ENCODE data around the gene SMIM17.
"Not testable (repeated sequence)": the region's sequence is repeated elsewhere in the genome, so short reads cannot be mapped to it uniquely, and the experiment has no call there.

SMIM17 gene

DNA sequence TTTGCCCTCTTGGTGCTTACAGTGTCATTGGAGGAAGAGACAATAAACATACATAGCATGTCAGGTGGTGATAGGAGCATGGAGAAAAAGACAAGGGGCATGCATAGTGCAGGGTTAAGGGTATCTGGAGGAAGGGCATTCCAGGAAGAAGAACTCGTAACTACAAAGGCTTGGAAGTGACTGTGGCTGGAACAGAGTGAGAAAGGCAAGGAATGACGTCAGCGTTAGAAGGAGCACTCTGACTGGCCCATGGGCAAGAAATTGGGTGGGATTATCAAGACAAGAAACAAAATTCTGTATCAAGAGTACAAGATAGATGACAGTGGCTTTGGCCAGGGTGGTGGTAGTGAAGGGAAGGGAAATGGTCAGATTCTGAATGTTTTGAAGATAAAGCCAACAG lies 11.2 kb downstream of the SMIM17 start:
- in situ Hi-C loops (cut with HindIII; ENCODE audit: low sequenced_read_pairs) = no loop called here

DNA sequence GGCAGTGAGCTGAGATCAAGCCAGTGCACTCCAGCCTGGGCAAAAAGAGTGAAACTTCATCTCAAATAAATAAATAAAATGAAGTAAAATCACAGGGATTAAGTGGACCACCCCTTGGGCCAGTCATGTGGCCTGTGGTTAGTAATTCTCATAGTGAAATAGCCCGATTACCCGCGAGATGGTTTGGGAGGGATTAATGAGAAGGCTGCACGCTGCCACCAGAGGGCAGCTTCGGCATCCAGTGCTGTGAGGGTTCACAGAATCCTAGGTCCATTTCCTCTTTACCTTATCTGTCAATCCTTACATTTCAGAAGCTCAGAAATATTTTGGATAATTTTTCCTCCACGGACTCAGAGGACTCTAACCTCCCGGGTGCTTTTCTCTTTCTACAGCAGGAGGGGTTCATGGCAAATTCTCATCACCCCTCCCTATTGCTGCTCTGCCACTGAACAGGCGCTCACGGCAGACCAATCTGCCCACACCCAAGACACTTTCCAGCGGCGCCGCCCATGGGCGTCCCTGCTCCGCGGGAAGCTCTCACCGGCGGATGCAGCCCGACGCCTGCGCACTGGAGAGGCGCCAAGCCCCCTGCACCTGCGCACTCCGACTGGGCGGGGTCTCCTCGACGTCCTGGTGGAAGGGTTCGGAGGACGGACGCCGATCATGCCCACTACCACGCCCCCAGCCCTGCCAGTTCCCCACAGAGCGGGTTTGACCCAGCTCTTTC lies 17.6 kb downstream of the SMIM17 start:
- in situ Hi-C loops (cut with HindIII; ENCODE audit: low sequenced_read_pairs) = no loop called here

DNA sequence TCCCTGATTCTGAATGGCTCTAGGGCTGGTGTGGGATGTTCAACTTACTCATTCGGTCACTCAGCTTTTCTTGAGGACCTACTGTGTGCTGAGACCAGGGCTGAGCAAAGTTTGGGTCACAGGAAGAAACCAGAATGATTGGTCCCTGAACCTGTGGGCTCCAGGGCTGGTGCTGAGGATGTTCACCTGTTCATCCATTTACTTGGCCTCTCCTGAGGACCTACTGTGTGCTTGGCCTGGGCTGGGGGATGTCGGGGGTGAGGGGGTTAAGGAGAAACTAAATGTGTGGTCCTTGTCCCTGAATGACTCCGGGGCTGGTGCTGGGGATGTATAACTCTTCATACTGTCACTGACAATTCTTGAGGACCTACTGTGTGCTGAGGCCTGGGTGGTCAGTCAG lies 18.3 kb downstream of the SMIM17 start:
- in situ Hi-C loops (cut with HindIII; ENCODE audit: low sequenced_read_pairs) = no loop called here

DNA sequence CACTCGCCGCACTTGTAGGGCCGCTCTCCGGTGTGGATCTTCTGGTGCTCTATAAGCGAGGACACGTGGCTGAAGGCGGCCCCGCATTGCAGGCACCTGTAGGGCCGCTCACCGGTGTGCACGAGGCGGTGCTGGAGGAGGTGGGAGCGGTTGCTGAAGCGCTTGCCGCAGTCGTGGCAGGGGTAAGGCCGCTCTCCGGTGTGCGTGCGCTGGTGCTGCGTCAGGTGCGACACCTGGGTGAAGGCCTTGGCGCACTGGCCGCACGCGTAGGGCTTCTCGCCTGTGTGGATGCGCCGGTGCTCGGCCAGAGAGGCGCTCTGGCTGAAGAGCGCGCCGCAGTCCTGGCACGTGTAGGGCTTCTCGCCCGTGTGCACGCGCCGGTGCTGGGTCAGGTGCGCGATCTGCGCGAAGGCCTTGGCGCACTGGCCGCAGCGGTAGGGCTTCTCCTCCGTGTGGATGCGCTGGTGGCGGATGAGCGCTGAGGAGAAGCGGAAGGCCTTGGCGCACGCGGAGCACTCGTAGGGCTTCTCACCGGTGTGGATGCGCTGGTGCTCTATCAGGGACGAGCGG lies 21.1 kb downstream of the SMIM17 start:
- in situ Hi-C loops (cut with HindIII; ENCODE audit: low sequenced_read_pairs) = no loop called here

DNA sequence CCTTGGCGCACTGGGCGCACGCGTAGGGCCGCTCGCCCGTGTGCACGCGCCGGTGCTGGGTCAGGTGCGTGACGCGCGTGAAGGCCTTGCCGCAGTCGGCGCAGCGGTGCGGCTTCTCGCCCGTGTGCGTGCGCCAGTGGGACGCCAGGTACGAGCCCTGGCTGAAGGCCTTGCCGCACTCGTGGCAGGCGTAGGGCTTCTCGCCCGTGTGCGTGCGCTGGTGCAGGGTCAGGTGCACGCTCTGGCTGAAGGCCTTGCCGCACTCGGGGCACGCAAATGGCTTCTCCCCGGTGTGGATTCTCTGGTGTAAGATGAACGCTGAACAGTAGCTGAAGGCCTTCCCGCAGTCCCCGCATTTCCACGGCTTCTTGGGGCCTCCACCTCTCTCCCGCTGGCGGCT lies 21.6 kb downstream of the SMIM17 start:
- in situ Hi-C loops (cut with HindIII; ENCODE audit: low sequenced_read_pairs) = no loop called here

DNA sequence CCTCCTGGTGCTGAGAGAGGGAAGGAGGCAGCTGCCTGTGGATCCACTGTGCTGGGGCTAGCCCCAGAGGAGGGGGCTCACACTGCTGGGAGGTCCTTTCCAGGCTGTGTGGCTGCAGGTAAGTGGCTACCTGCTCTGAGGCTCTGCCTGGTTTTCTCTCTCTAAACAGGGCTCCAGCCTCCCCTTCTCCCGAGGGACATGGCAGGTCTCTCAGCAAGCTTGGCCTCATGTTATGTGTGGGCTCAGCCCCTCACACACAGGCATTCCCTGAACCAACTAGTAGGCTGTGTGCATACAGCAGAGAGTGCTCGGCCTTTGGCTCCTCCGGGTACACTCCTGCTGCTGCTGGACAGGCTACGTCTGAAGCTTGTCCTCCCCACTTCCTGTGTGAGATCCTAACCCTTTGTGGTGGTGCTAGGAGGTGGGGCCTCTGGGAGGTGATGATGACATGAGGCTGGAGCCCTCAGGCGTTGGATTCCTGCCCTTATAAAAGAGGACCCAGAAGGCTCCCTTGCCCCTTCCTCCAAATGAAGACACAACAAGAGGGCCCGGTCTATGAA lies 24.4 kb downstream of the SMIM17 start:
- in situ Hi-C loops (cut with HindIII; ENCODE audit: low sequenced_read_pairs) = no loop called here

DNA sequence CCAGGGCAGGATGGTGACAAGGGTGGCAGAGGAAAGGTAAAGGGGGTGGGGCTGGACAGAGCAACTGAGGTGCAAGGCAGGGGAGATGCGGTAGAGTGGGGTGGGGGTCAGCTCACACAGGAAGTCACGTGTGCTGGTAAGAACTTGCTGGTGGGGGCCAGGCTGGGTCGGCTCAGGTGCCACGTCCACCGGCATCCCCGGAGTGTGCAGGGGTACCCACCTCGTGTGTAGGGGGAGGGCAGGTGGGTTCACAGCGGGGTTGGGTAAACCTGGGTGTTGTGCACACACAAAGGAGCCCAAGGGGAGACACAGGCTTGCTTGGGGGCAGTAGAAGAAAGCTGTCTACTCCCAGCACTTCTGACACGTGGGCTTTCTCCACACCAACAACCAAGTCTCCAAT lies 25.7 kb downstream of the SMIM17 start:
- in situ Hi-C loops (cut with HindIII; ENCODE audit: low sequenced_read_pairs) = no loop called here

DNA sequence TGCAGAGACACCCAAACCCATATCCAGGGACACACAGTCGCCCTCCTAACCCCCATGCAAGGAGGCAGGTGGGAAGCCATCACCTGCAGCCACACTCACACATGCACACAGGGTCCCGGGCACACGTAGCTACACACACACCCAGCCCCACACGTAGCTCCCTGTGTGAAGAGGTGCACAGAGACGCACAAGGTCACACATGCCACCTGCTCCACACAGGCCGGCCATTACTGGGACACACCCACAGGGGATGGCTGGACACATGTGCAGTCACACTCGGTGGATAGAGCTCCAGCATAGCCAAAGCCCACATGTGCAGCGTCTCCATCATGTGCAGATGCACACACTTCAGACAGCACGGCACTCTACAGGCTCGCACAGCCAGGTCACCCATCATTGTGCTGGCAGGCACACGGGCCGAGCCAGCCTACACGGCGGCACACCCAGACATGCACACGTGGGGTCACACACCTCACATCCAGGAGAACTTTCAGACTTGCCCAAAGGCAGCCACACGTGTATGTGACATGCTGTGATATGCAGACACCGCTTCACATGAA lies 27.5 kb downstream of the SMIM17 start:
- in situ Hi-C loops (cut with HindIII; ENCODE audit: low sequenced_read_pairs) = no loop called here

DNA sequence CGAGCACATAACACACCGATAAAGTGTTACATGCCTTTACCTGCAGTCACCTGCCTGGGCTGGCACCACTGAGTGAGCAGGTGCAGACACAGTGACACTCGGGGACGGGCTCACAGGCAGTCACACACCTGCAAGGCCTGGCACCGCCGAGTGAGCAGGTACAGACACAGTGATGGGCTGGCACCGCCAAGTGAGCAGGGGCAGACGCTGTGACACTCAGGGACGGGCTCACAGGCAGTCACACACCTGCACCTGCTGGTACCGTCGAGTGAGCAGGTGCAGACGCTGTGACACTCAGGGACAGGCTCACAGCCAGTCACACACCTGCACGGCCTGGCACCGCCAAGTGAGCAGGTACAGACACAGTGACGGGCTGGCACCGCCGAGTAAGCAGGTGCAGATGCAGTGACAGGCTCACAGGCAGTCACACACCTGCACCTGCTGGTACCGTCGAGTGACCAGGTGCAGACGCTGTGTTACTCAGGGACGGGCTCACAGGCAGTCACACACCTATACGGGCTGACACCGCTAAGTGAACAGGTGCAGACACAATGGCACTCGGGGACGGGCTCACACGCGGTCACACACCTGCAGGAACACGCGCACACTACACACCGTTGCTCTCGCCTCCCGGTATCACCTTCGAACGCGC lies 28.1 kb downstream of the SMIM17 start:
- in situ Hi-C loops (cut with HindIII; ENCODE audit: low sequenced_read_pairs) = no loop called here

DNA sequence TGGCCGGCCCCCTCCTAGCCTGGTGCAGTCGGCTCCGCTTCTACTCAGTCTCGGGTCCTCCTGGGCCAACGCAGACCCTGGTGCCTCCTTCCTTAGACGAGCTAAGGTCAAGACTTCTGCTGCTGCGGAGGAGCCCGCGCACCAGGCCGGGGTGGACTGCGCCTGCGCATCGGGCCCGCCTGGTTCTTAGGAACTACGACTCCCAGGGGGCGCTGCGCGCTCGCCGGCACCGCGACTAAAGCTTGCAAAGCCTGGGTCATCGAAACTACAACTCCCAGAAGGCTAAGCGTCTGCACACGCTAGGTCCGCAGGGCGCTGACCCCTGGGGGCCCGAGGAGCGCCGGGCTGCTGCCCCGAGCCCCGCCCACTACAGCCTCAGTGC lies 28.6 kb downstream of the SMIM17 start, which contains the start of gene ZNF835:
ZNF835 (minus strand) TSS at position 145 of the 382 bp plus-strand sequence. CDS start 6,559 bp downstream, outside the sequence.
- in situ Hi-C loops (cut with HindIII; ENCODE audit: low sequenced_read_pairs) = no loop called here

DNA sequence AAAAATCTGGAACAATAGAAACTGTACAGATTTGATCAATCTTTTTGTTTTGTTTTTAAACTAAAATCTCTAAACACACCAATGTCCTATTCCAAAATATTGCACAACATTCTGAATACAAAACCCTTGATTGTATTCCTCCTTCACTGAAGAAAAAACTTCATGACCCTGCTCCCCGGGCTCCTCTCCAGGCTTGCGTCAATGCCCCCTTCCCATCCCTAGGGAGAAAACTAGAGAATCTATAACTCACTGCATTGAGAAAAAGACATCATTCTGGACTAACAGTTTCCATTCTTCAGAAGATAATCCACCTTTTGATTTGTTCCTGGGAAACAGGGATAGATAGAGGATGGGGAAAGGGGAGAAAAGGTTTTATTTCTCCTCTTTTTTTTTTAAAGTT lies 29.7 kb downstream of the SMIM17 start:
- in situ Hi-C loops (cut with HindIII; ENCODE audit: low sequenced_read_pairs) = not testable (repeated sequence)

DNA sequence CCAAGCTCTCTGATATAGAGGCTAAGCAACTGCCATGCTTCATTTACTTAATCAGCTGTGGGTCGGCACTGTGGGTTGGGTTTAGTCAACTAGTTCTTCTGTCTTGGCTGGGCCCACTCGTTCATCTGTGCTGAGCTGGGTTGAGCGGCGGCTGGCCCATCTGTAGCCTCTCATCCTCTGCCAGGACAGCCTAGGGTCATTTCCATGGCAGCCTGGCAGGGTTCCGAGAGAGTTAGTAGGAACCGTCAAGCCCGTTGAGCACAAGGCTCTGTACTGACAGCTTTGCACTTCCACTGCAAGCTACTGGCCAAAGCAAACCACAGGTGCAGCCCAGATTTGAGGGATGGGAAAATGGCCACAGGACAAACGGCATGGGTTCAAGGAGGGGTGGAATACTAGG lies 35.2 kb downstream of the SMIM17 start:
- in situ Hi-C loops (cut with HindIII; ENCODE audit: low sequenced_read_pairs) = no loop called here

DNA sequence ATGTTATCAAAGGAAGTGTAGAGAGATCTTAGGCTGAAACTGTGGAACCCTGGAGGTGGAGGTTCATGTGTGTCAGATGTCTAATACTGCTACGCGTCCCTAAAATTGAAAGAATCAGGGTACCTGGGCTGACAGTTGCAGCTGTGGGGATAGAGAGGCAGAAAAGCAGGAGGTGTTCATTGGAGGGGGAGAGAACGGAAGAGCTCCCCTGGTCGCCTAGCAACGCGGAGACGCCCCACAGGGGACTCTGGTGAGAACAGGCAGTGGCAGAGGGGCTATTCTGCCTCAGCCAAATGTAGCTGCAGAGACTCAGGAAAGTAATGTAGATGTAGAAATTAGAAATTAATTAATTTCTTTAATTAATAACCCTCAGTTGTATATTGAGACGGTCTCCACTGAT lies 38.7 kb downstream of the SMIM17 start:
- in situ Hi-C loops (cut with HindIII; ENCODE audit: low sequenced_read_pairs) = no loop called here

DNA sequence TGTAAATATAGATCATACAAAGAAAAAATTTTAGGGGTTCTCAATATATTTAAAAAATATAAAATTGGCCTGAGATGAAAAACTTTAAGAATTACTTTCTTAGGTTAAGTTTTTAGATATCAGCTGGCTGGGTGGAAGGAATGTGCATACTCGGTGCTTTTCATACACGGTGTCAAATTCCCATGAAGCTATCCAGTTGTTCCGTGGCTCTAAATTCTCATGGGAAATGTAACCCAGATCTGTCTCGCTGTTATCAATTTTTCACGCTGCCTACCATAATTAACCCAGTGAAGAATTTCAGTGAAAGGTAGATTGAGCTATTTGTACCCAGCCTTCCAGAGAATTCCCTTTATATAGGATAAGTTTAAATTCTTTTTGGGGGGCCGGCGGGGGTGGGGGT lies 40.2 kb downstream of the SMIM17 start:
- in situ Hi-C loops (cut with HindIII; ENCODE audit: low sequenced_read_pairs) = no loop called here

DNA sequence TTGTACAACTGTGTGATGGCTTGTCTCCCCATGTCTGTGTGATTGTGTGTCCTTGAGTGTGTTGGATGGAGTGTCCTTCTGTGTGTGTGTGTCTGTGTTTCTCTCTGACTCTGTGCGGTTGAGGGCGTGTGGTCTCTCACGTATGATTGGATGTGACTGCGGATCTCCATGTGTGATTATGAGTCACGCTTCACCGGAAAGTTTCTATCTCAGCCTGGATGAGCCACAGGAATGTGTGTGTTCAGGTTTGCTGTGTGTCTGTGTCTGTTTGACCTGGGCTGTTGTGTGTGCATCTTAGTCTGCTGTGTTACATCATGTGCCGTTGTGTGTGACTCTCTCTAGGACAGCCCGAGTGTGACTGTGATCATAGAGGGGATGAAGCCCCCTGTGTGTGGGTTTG lies 44.1 kb downstream of the SMIM17 start:
- in situ Hi-C loops (cut with HindIII; ENCODE audit: low sequenced_read_pairs) = no loop called here

DNA sequence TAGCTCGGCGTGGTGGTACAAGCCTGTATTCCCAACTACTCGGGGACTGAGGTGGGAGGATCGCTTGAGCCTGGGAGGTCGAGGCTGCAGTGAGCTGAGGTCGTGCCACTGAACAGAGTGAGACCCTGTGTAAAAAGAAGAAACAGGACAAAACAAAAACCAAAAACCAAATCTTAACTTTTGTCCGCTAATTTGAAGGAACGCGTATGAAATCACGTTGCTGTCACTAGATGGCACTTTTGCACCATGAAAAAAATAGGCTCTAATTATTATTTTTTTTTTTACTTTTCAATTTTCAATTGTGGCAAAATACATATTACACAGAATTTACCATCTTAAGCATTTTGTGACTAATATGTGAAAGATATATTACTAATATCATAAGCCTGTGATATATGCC lies 46.2 kb downstream of the SMIM17 start:
- in situ Hi-C loops (cut with HindIII; ENCODE audit: low sequenced_read_pairs) = no loop called here

DNA sequence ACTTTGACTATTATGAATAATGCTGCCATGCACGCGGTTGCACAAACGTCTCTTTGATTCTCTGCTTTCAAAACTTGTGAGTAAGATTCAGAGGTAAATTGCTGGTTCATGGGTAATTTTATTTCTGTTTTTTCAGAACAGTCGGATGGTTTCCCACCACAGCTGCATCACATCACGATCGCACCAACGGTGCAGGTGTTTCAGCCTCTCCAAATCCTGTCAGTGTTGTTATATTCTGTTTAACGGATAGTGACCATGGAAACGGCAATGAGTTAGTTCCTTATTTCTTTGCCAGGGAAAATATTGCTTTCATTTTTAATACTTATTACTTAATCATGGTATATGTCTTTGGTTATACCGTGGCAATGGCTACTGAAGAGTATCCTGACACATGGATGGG lies 47.7 kb downstream of the SMIM17 start:
- in situ Hi-C loops (cut with HindIII; ENCODE audit: low sequenced_read_pairs) = no loop called here

DNA sequence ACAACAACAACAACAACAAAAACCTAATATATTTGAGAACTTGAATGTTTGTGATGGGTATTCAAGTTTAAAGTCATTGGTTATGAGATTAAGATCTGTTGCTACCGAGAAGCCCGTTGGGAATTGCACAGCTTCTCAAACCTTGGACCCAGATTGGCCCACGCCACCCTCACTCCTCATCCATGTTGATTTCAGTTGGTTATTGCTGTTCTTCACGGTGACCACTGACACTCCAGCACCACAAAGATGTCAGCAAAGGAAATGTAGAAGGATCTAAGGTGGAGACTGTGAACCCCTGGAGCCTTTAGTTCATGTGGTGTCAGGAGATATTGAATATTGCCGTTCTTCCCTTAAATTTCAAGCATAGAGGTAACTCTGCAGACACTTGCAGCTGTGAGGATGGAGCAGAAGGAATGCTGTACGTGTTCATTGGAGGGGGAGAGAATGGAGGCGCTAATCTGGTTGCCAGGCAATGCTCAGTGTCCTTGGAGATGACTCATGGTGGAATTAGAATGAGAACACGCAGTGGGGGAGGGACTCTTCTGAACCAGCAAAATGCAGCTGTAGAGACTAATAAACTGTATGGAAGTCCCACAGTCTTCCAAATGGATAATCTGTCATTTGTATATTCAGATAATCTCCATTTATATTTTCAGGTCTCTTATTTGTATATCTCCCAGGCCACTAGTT lies 49.4 kb downstream of the SMIM17 start:
- in situ Hi-C loops (cut with HindIII; ENCODE audit: low sequenced_read_pairs) = no loop called here

DNA sequence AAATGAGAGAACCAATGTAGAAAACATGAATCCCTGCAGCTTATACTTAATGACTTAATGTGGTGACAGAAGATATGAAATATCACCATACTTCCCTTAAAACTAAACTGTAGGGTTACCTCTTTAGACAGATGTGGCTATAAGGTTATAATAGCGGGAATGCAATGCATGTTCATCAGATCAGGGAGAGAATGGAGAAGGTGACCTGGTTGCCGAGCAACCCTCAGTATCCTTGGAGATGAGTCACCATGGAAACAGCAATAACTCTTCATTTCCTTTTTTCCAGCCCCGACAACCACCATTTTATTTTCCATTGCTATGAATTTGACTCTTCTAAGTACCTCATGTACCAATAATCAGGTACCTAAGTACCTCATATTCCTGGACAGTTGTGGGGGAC lies 56.6 kb downstream of the SMIM17 start:
- in situ Hi-C loops (cut with HindIII; ENCODE audit: low sequenced_read_pairs) = no loop called here

DNA sequence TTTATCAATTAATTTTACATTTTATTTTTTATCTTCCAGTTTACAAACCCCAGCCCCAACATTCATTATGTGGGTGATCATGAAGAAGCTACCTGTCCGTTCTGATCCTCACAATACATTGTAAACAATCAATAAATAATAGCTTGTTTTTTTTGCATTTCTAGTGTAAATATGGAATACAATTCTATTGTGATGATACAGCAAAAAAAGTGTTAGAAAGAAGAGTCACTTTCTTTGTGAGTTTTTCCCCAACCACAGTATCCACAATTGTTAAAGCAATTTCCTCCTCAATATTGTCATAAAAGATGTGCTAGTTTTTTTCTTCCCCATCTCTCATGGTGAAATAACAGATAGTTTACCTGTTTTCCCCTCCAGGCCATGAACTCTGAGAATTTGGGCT lies 58.9 kb downstream of the SMIM17 start:
- in situ Hi-C loops (cut with HindIII; ENCODE audit: low sequenced_read_pairs) = no loop called here

DNA sequence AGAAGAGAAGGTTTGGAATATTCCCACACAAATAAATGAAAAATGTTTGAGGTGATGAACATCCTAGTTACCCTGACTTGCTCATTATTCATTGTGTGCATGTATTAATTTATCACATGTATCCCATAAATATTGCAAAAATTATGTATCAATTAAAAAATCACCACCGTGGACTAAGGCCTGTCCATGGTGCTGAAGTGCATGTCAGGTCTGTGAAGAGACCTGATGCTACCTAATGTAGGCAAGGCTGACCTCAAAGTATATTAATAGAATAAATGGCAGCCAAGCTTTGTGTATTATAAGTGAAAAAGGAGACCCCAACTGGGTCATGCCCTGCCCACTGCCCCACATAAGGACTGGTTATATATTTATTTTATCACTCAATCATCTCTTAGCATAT lies 63.0 kb downstream of the SMIM17 start:
- in situ Hi-C loops (cut with HindIII; ENCODE audit: low sequenced_read_pairs) = no loop called here
